Osteoblast (primary cell): ENCODE results near the gene CDX1. TPM values are rescaled to one million over a fixed set of nuclear protein-coding genes. Genes with fewer than 3 reads are reported as not detected.

Experiments
- DNase-seq: peaks from one replicate; pipeline ENCODE4 v3.0.0; 2011; ENCODE audit warnings: low spot score, mixed read lengths; ENCODE audit not compliant: insufficient read length; ENCODE audit errors: missing footprints
- H2AFZ ChIP-seq: 2 replicates; pipeline ENCODE4 v1.6.0; 2011; ENCODE audit warnings: mild to moderate bottlenecking, low read length
- H3K27ac ChIP-seq: 2 replicates; pipeline ENCODE4 v1.5.1; 2011; ENCODE audit warnings: mild to moderate bottlenecking, low read depth, low read length, moderate library complexity
- H3K27me3 ChIP-seq: 2 replicates; pipeline ENCODE4 v1.6.0; 2012; ENCODE audit warnings: mild to moderate bottlenecking, control low read depth, inconsistent platforms, low read length, moderate library complexity; ENCODE audit not compliant: insufficient read depth
- H3K36me3 ChIP-seq: 2 replicates; pipeline ENCODE4 v1.5.1; 2011; ENCODE audit warnings: mild to moderate bottlenecking, low read length, control low read depth, moderate library complexity; ENCODE audit not compliant: insufficient read depth
- H3K4me1 ChIP-seq: 2 replicates; pipeline ENCODE4 v1.5.1; 2011; ENCODE audit warnings: mild to moderate bottlenecking, low read length, control low read depth, moderate library complexity; ENCODE audit not compliant: insufficient read depth
- H3K4me2 ChIP-seq: 2 replicates; pipeline ENCODE4 v1.6.0; 2011; ENCODE audit warnings: mild to moderate bottlenecking, low read length; ENCODE audit not compliant: insufficient read depth
- H3K4me3 ChIP-seq: fragments of 200-600 bp; sonication (generic); 3 replicates; pipeline ENCODE4 v1.5.1; 2012; ENCODE audit warnings: mild to moderate bottlenecking, low read length, inconsistent platforms; ENCODE audit not compliant: insufficient read depth
- H3K79me2 ChIP-seq: 2 replicates; pipeline ENCODE4 v1.6.0; 2012; ENCODE audit warnings: mild to moderate bottlenecking, low read length, control low read depth, inconsistent platforms; ENCODE audit not compliant: insufficient read depth
- H3K9me3 ChIP-seq: 2 replicates; pipeline ENCODE4 v1.5.1; 2011; ENCODE audit warnings: low read depth, low read length, control low read depth
- H4K20me1 ChIP-seq: 2 replicates; pipeline ENCODE4 v1.6.0; 2012; ENCODE audit warnings: mild to moderate bottlenecking, low read length, control low read depth; ENCODE audit not compliant: insufficient read depth
- CTCF ChIP-seq: IDR thresholded peaks from 2 replicates; pipeline ENCODE4 v1.5.1; 2011; ENCODE audit warnings: mild to moderate bottlenecking, low read depth, low read length, moderate library complexity; ENCODE audit errors: extremely low read depth
- total RNA-seq: library from RNA; depleted of rRNA; stranded (reverse); fragments of >200 nt; gene quantifications from 2 replicates; pipeline ENCODE4 v1.2.3, GENCODE V29; 2012

CDX1 gene
- total RNA-seq, 1 donor = 0.36 TPM

- H3K9me3 ChIP-seq = no peaks in the 10 kb centered on the region
- TF ChIP-seq CTCF = peak; percentile 33
- no peaks in the 10 kb centered on the region for H3K4me1 ChIP-seq
- peaks cover 97% of the 10 kb centered on the region for H3K36me3 ChIP-seq
- DNase-seq = peak; percentile 78
- H4K20me1 ChIP-seq = no peaks in the 10 kb centered on the region
- no peak overlapping the region for H3K4me3 ChIP-seq
- no peak overlapping the region for H3K4me2 ChIP-seq
- no peak overlapping the region for H2AFZ ChIP-seq
- no peaks in the 10 kb centered on the region for H3K27me3 ChIP-seq
- no peak overlapping the region for H3K27ac ChIP-seq
- no peaks in the 10 kb centered on the region for H3K79me2 ChIP-seq
These were observed 44.4 kb upstream of the CDX1 start for GRCh38 chr5:150122158-150122510.

- Histone ChIP-seq H3K79me2 (peaks cover under 1% of the 10 kb centered on the region), H3K27me3 (no peaks in the 10 kb centered on the region), H3K4me2 (no peak overlapping the region), H3K4me3 (no peak overlapping the region), H3K9me3 (no peaks in the 10 kb centered on the region), H3K27ac (no peak overlapping the region), H3K36me3 (peaks cover 95% of the 10 kb centered on the region), H4K20me1 (no peaks in the 10 kb centered on the region), H2AFZ (no peak overlapping the region), H3K4me1 (no peaks in the 10 kb centered on the region)
- peak; percentile 71 for DNase-seq
- no peak for TF ChIP-seq CTCF
These were observed 43.8 kb upstream of the CDX1 start for GRCh38 chr5:150122536-150123481.

- H3K79me2 ChIP-seq = peaks cover 6% of the 10 kb centered on the region
- H3K4me3 ChIP-seq = no peak overlapping the region
- no peaks in the 10 kb centered on the region for H3K4me1 ChIP-seq
- H3K36me3 ChIP-seq = peaks cover 95% of the 10 kb centered on the region
- H2AFZ ChIP-seq = no peak overlapping the region
- no peaks in the 10 kb centered on the region for H3K27me3 ChIP-seq
- DNase-seq = no peak
- no peak overlapping the region for H3K4me2 ChIP-seq
- no peak overlapping the region for H3K27ac ChIP-seq
- no peaks in the 10 kb centered on the region for H3K9me3 ChIP-seq
- no peak for TF ChIP-seq CTCF
- H4K20me1 ChIP-seq = no peaks in the 10 kb centered on the region
These were observed 43.0 kb upstream of the CDX1 start for GRCh38 chr5:150123542-150123941.

GRCh38 chr5:150124111-150124557 lies 42.4 kb upstream of the CDX1 start:
- no peak for DNase-seq
- Histone ChIP-seq H3K4me1 (no peaks in the 10 kb centered on the region), H3K79me2 (peaks cover 6% of the 10 kb centered on the region), H3K4me2 (no peak overlapping the region), H3K36me3 (peaks cover 95% of the 10 kb centered on the region), H3K9me3 (no peaks in the 10 kb centered on the region), H2AFZ (no peak overlapping the region), H3K27ac (no peak overlapping the region), H3K27me3 (no peaks in the 10 kb centered on the region), H4K20me1 (no peaks in the 10 kb centered on the region), H3K4me3 (no peak overlapping the region)
- TF ChIP-seq CTCF = no peak
